K562 (cell line): ENCODE measurements around the gene SCG2. TPM values are rescaled to one million over a fixed set of nuclear protein-coding genes. Genes with fewer than 3 reads are reported as not detected.

ENCODE experiments used
- ATF1 ChIP-seq, 2 experiments: fragments of 450-650 bp in 1 of 2; IDR thresholded peaks; 2 replicates each; pipeline ENCODE4 v1.6.1; 2016; ENCODE audit warnings: missing compliant biosample characterization in 1 of 2, missing genetic modification characterization in 1 of 2
- HMG20B ChIP-seq: fragments of 250-450 bp; sonication (Bioruptor Pico); IDR thresholded peaks from 2 replicates; pipeline ENCODE4 v1.5.0; 2021; ENCODE audit warnings: mild to moderate bottlenecking
- MYNN ChIP-seq, 2 experiments: sonication (generic); formaldehyde crosslinking in 1 of 2; IDR thresholded peaks; 2 replicates each; pipeline versions ENCODE4 v1.5.0 to v1.6.1; 2016 to 2020; ENCODE audit warnings: antibody characterized with exemption in 1 of 2, missing genetic modification reagents in 1 of 2
- NCOR1 ChIP-seq: fragments of 450-650 bp; IDR thresholded peaks from 2 replicates; pipeline ENCODE4 v1.6.1; 2016; ENCODE audit warnings: mild to moderate bottlenecking, moderate library complexity
- NONO ChIP-seq, 2 experiments: fragments of 200-400 bp in 1 of 2; fragments of 450-650 bp in 1 of 2; formaldehyde crosslinking in 1 of 2; IDR thresholded peaks; 2 replicates each; pipeline ENCODE4 v1.6.1; 2017; ENCODE audit warnings: low read depth in 2 of 2, mild to moderate bottlenecking in 2 of 2, moderate library complexity in 2 of 2, low read length in 1 of 2
- PRPF4 ChIP-seq: fragments of 200-400 bp; formaldehyde crosslinking; IDR thresholded peaks from one replicate; pipeline ENCODE4 v1.6.1; 2017; ENCODE audit warnings: low read length, low read depth, mild to moderate bottlenecking; ENCODE audit not compliant: insufficient read depth, poor library complexity, severe bottlenecking
- polyA plus RNA-seq, 8 experiments: library from polyadenylated mRNA; depleted of rRNA in 4 of 8; stranded (reverse) in 5 of 8; unstranded in 3 of 8; fragments of >200 nt; fragmentation: Nextera tagmentation in 2 of 8; fragmentation: Illumina TruSeq in 1 of 8; extraction: Ambion mirVana in 2 of 8; extraction: Trizol in 1 of 8; gene quantifications; 2 replicates each; pipeline versions ENCODE4 v1.2.1 to v1.2.3, GENCODE V29; 2011 to 2014; ENCODE audit warnings: inconsistent platforms in 1 of 8, missing spikeins in 1 of 8
- total RNA-seq, 7 experiments: library from RNA; depleted of rRNA in 6 of 7; stranded (reverse); fragments of >200 nt in 6 of 7; fragmentation: Illumina TruSeq in 2 of 7; extraction: Trizol in 2 of 7; gene quantifications; 2 replicates each; pipeline versions ENCODE4 v1.2.1 to v1.2.3, GENCODE V29; 2011 to 2021; ENCODE audit warnings: low replicate concordance in 1 of 7
- TF ChIP-seq, protein P1 (sequence below), 2 experiments: IDR thresholded peaks; 2 replicates each; pipeline ENCODE4 v1.6.1; 2012; ENCODE audit warnings: improper control_type of control experiment in 2 of 2, low read depth in 2 of 2, low read length in 2 of 2, borderline replicate concordance in 1 of 2
- TF ChIP-seq, protein P2 (sequence below), 2 experiments: fragments of 450-650 bp in 1 of 2; sonication (generic) in 1 of 2; formaldehyde crosslinking in 1 of 2; IDR thresholded peaks; 2 replicates each; pipeline versions ENCODE4 v1.7.1 to v1.9.0; 2016 to 2022; ENCODE audit warnings: inconsistent platforms in 1 of 2, mild to moderate bottlenecking in 1 of 2, missing genetic modification reagents in 1 of 2
- TF ChIP-seq, protein P3 (sequence below): fragments of 450-650 bp; IDR thresholded peaks from 2 replicates; pipeline ENCODE4 v1.7.0; 2016; ENCODE audit warnings: borderline replicate concordance

The SCG2 gene
- total and polyA plus RNA-seq, 9 of the 15 experiments (the other 6 are each of a cell fraction or from before 2014, with no cell fraction given), result 0.07 to 1.6 (median 1.1) TPM

DNA sequence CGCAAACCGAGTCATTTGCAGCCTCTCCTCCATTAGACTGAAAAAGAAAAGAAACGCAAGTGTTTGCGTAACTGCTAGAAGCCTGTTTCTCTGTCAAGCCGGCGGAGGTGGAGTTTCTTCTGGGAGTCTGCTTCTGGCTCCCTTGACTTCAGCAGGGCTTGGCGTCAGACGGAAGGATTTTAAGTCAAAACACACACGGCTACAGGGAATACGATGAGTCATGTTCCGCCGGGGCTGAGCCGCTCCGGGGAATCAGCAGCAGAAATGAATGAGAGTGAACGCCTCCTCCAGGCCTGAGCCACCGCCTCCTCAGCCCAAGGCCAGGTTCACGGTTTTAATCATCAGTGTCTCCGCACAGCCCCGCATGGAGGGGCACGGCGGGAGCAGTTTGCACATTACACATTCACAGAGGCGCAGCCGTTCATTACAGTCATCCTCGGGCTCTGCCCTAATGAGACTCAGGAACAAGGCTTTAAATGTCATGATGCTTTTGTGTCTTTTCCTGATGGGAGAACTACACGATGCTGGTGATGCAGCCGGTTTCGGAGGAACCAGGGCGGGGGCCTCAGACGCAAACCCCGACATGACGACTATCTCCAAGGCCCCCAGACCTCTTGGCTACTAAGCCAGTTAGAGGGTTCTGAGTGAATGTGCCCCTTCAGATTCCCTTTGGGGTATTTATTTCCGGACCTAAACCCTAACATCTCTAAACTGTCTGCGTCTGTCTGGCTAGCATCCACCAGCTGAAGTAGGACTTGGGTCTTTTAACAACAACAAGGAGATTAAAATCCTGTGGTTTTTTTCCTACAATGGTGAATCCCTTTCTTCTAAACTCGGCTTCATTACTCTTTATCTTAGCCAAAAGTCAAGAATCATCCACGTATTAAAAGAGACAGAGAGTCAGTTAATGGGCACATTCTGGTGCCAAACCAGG is 11.1 kb upstream of the SCG2 start (continued):
- TF ChIP-seq HMG20B (CRISPR knock-in tag), result no peak
- TF ChIP-seq NONO (IDR thresholded peaks at IDR 0.05; ENCODE audit: low read depth in 2 of 2, low read length in 1 of 2), result no peak
- no peak for TF ChIP-seq NCOR1
- TF ChIP-seq, protein P1, sequence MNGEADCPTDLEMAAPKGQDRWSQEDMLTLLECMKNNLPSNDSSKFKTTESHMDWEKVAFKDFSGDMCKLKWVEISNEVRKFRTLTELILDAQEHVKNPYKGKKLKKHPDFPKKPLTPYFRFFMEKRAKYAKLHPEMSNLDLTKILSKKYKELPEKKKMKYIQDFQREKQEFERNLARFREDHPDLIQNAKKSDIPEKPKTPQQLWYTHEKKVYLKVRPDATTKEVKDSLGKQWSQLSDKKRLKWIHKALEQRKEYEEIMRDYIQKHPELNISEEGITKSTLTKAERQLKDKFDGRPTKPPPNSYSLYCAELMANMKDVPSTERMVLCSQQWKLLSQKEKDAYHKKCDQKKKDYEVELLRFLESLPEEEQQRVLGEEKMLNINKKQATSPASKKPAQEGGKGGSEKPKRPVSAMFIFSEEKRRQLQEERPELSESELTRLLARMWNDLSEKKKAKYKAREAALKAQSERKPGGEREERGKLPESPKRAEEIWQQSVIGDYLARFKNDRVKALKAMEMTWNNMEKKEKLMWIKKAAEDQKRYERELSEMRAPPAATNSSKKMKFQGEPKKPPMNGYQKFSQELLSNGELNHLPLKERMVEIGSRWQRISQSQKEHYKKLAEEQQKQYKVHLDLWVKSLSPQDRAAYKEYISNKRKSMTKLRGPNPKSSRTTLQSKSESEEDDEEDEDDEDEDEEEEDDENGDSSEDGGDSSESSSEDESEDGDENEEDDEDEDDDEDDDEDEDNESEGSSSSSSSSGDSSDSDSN (IDR thresholded peaks at IDR 0.05; ENCODE audit: borderline replicate concordance in 1 of 2, low read depth in 2 of 2, low read length in 2 of 2), result peak; percentile 33 to 42; a peak in 1 of 4 replicates
- TF ChIP-seq, protein P2, sequence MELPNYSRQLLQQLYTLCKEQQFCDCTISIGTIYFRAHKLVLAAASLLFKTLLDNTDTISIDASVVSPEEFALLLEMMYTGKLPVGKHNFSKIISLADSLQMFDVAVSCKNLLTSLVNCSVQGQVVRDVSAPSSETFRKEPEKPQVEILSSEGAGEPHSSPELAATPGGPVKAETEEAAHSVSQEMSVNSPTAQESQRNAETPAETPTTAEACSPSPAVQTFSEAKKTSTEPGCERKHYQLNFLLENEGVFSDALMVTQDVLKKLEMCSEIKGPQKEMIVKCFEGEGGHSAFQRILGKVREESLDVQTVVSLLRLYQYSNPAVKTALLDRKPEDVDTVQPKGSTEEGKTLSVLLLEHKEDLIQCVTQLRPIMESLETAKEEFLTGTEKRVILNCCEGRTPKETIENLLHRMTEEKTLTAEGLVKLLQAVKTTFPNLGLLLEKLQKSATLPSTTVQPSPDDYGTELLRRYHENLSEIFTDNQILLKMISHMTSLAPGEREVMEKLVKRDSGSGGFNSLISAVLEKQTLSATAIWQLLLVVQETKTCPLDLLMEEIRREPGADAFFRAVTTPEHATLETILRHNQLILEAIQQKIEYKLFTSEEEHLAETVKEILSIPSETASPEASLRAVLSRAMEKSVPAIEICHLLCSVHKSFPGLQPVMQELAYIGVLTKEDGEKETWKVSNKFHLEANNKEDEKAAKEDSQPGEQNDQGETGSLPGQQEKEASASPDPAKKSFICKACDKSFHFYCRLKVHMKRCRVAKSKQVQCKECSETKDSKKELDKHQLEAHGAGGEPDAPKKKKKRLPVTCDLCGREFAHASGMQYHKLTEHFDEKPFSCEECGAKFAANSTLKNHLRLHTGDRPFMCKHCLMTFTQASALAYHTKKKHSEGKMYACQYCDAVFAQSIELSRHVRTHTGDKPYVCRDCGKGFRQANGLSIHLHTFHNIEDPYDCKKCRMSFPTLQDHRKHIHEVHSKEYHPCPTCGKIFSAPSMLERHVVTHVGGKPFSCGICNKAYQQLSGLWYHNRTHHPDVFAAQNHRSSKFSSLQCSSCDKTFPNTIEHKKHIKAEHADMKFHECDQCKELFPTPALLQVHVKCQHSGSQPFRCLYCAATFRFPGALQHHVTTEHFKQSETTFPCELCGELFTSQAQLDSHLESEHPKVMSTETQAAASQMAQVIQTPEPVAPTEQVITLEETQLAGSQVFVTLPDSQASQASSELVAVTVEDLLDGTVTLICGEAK (IDR thresholded peaks at IDR 0.05), result no peak
- TF ChIP-seq, protein P2 (CRISPR knock-in tag; IDR thresholded peaks at IDR 0.05), result no peak
- TF ChIP-seq PRPF4, result no peak
- TF ChIP-seq, protein P3, sequence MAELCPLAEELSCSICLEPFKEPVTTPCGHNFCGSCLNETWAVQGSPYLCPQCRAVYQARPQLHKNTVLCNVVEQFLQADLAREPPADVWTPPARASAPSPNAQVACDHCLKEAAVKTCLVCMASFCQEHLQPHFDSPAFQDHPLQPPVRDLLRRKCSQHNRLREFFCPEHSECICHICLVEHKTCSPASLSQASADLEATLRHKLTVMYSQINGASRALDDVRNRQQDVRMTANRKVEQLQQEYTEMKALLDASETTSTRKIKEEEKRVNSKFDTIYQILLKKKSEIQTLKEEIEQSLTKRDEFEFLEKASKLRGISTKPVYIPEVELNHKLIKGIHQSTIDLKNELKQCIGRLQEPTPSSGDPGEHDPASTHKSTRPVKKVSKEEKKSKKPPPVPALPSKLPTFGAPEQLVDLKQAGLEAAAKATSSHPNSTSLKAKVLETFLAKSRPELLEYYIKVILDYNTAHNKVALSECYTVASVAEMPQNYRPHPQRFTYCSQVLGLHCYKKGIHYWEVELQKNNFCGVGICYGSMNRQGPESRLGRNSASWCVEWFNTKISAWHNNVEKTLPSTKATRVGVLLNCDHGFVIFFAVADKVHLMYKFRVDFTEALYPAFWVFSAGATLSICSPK, result no peak
- no peak for TF ChIP-seq ATF1 (CRISPR knock-in tag; IDR thresholded peaks at IDR 0.05)
- TF ChIP-seq ATF1 (tag; IDR thresholded peaks at IDR 0.05), result no peak
- no peak for TF ChIP-seq MYNN (IDR thresholded peaks at IDR 0.05)
- no peak for TF ChIP-seq MYNN (CRISPR knock-in tag; IDR thresholded peaks at IDR 0.05)
